Measurements from ENCODE around the gene ZBED5.

ZBED5 gene

GRCh38 chr11:10857709-10858438 is at the start of gene ZBED5:
ZBED5 (minus strand) TSS chr11:10858053; CDS start chr11:10854945, 3,108 bp downstream.
- Histone ChIP-seq H3K27ac (ENCODE audit: low read depth, low read length) (peak within 1 kb of the TSS; percentile 94), H3K9me3 (ENCODE audit: control insufficient read depth in 1 of 2, low read length in 2 of 2) (no peaks in the 10 kb centered on the region), H3K36me3 (ENCODE audit: control insufficient read depth in 1 of 2, insufficient read depth in 2 of 2, low read length in 2 of 2) (peaks cover 18 to 21% of the 10 kb centered on the region in 2 donors), H3K9ac (ENCODE audit: low read depth in 1 of 2, low read length in 2 of 2) (peak within 1 kb of the TSS; percentile 95 to 98), H3K27me3 (ENCODE audit: control insufficient read depth in 1 of 2, insufficient read depth in 2 of 2, low read length in 2 of 2) (no peaks in the 10 kb centered on the region), H3K4me1 (ENCODE audit: control insufficient read depth in 1 of 2, insufficient read depth in 2 of 2, low read length in 2 of 2) (peaks cover 10 to 13% of the 10 kb centered on the region in 2 donors), H3K4me3 (ENCODE audit: low read depth in 1 of 2, low read length in 2 of 2) (peak within 1 kb of the TSS; percentile 93 to 97)

DNA sequence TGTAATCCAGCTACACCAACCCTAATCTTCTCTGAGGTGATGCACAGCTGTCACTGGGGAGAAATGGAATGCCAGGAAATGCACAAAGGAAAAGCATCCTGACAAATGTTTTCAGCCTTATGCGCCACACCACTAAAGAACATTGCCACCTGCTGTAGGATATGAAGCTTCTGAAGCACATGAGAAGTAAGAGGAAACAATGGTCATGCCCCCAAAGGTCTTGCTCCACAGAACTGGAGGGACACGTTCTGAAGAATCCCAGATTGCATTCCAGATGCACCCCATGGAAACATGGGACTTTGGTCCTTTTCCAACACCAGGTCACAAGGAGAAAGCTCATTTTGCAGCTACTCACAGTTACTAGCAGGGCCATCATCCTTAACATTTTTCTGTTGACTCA is 48.7 kb upstream of the ZBED5 start:
- Histone ChIP-seq H3K9me3 (ENCODE audit: control insufficient read depth in 1 of 2, low read length in 2 of 2) (no peaks in the 10 kb centered on the region), H3K27ac (ENCODE audit: low read depth, low read length) (no peak overlapping the region), H3K27me3 (ENCODE audit: control insufficient read depth in 1 of 2, insufficient read depth in 2 of 2, low read length in 2 of 2) (no peaks in the 10 kb centered on the region), H3K4me1 (ENCODE audit: control insufficient read depth in 1 of 2, insufficient read depth in 2 of 2, low read length in 2 of 2) (no peaks in the 10 kb centered on the region), H3K36me3 (ENCODE audit: control insufficient read depth in 1 of 2, insufficient read depth in 2 of 2, low read length in 2 of 2) (no peaks in the 10 kb centered on the region), H3K4me3 (ENCODE audit: low read depth in 1 of 2, low read length in 2 of 2) (no peak overlapping the region), H3K9ac (ENCODE audit: low read depth in 1 of 2, low read length in 2 of 2) (no peak overlapping the region)

GRCh38 chr11:10902301-10903063 is 44.6 kb upstream of the ZBED5 start:
- Histone ChIP-seq H3K9ac (ENCODE audit: low read depth in 1 of 2, low read length in 2 of 2) (no peak overlapping the region), H3K4me1 (ENCODE audit: control insufficient read depth in 1 of 2, insufficient read depth in 2 of 2, low read length in 2 of 2) (peaks cover 21 to 25% of the 10 kb centered on the region in 2 donors), H3K27ac (ENCODE audit: low read depth, low read length) (no peak overlapping the region), H3K36me3 (ENCODE audit: control insufficient read depth in 1 of 2, insufficient read depth in 2 of 2, low read length in 2 of 2) (no peaks in the 10 kb centered on the region), H3K4me3 (ENCODE audit: low read depth in 1 of 2, low read length in 2 of 2) (no peak overlapping the region), H3K9me3 (ENCODE audit: control insufficient read depth in 1 of 2, low read length in 2 of 2) (no peaks in the 10 kb centered on the region), H3K27me3 (ENCODE audit: control insufficient read depth in 1 of 2, insufficient read depth in 2 of 2, low read length in 2 of 2) (no peaks in the 10 kb centered on the region)

GRCh38 chr11:10900681-10901415 is 43.0 kb upstream of the ZBED5 start:
- no peaks in the 10 kb centered on the region for H3K9me3 ChIP-seq (ENCODE audit: control insufficient read depth in 1 of 2, low read length in 2 of 2)
- H3K36me3 ChIP-seq (ENCODE audit: control insufficient read depth in 1 of 2, insufficient read depth in 2 of 2, low read length in 2 of 2), result no peaks in the 10 kb centered on the region
- no peaks in the 10 kb centered on the region for H3K27me3 ChIP-seq (ENCODE audit: control insufficient read depth in 1 of 2, insufficient read depth in 2 of 2, low read length in 2 of 2)
- peak overlapping the region in 1 of 2 donors; percentile 0 for H3K4me3 ChIP-seq (ENCODE audit: low read depth in 1 of 2, low read length in 2 of 2)
- H3K27ac ChIP-seq (ENCODE audit: low read depth, low read length), result peak overlapping the region; percentile 77
- H3K9ac ChIP-seq (ENCODE audit: low read depth in 1 of 2, low read length in 2 of 2), result peak overlapping the region in 1 of 2 donors; percentile 26
- H3K4me1 ChIP-seq (ENCODE audit: control insufficient read depth in 1 of 2, insufficient read depth in 2 of 2, low read length in 2 of 2), result peaks cover 21 to 25% of the 10 kb centered on the region in 2 donors

DNA sequence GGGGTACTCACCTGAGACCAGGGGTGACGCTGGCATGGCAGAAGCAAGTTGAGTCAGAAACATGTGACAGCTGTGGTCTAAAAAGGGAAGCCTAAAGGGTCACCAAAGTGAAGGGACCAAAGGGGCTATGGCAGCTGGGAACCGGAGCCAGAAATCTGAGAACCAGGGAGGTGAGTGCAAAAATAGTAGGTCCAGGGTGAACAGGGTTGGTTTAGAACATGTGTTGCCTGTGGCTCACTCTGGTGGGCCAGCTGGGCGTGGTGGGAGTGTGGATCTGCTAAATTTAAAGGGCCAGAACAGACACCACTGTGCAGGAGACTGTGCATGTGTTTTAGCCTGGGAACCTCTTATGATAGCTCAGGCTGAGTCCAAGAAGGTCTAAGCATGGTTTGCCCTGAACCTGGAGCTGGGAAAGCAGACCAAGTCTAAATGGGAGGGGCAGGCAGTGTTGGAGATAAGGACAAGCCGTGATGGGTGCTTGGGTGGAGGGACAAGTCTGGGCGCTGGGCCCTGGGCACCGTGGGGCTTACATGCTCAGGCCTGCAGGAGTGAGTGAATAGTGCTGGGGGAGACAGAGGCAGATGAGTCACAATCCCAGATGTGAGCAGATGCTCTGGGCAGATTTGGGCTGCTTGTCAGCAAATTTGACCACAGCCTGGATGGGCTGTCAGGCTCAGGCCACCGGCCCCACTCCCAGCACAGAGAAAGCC is 41.4 kb upstream of the ZBED5 start:
- Histone ChIP-seq H3K36me3 (ENCODE audit: control insufficient read depth in 1 of 2, insufficient read depth in 2 of 2, low read length in 2 of 2) (no peaks in the 10 kb centered on the region), H3K9me3 (ENCODE audit: control insufficient read depth in 1 of 2, low read length in 2 of 2) (no peaks in the 10 kb centered on the region), H3K4me1 (ENCODE audit: control insufficient read depth in 1 of 2, insufficient read depth in 2 of 2, low read length in 2 of 2) (peaks cover 21 to 25% of the 10 kb centered on the region in 2 donors), H3K9ac (ENCODE audit: low read depth in 1 of 2, low read length in 2 of 2) (peak overlapping the region; percentile 35 to 43), H3K27me3 (ENCODE audit: control insufficient read depth in 1 of 2, insufficient read depth in 2 of 2, low read length in 2 of 2) (no peaks in the 10 kb centered on the region), H3K4me3 (ENCODE audit: low read depth in 1 of 2, low read length in 2 of 2) (peak overlapping the region in 1 of 2 donors; percentile 17), H3K27ac (ENCODE audit: low read depth, low read length) (peak overlapping the region; percentile 67)

DNA sequence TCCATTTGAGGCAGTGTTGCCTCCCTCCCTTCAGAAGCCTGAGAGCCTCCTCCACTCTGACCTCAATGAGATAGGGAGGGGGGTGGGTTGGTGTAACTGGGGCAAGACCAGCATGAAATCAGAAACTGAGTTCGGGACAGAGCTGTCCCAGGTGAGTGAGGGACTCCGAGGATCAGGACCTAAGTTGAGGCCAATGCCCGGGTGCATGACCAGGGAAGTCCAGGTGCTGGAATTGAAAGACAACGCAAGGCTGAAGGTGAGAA is 40.8 kb upstream of the ZBED5 start:
- peaks cover 24 to 30% of the 10 kb centered on the region in 2 donors for H3K4me1 ChIP-seq (ENCODE audit: control insufficient read depth in 1 of 2, insufficient read depth in 2 of 2, low read length in 2 of 2)
- H3K27ac ChIP-seq (ENCODE audit: low read depth, low read length), result peak overlapping the region; percentile 67
- H3K27me3 ChIP-seq (ENCODE audit: control insufficient read depth in 1 of 2, insufficient read depth in 2 of 2, low read length in 2 of 2), result no peaks in the 10 kb centered on the region
- H3K9ac ChIP-seq (ENCODE audit: low read depth in 1 of 2, low read length in 2 of 2), result peak overlapping the region in 1 of 2 donors; percentile 43
- H3K9me3 ChIP-seq (ENCODE audit: control insufficient read depth in 1 of 2, low read length in 2 of 2), result no peaks in the 10 kb centered on the region
- no peak overlapping the region for H3K4me3 ChIP-seq (ENCODE audit: low read depth in 1 of 2, low read length in 2 of 2)
- no peaks in the 10 kb centered on the region for H3K36me3 ChIP-seq (ENCODE audit: control insufficient read depth in 1 of 2, insufficient read depth in 2 of 2, low read length in 2 of 2)

GRCh38 chr11:10898003-10898762 is 40.3 kb upstream of the ZBED5 start:
- Histone ChIP-seq H3K9ac (ENCODE audit: low read depth in 1 of 2, low read length in 2 of 2) (peak overlapping the region in 1 of 2 donors; percentile 43), H3K27ac (ENCODE audit: low read depth, low read length) (peak overlapping the region; percentile 67), H3K27me3 (ENCODE audit: control insufficient read depth in 1 of 2, insufficient read depth in 2 of 2, low read length in 2 of 2) (no peaks in the 10 kb centered on the region), H3K4me1 (ENCODE audit: control insufficient read depth in 1 of 2, insufficient read depth in 2 of 2, low read length in 2 of 2) (peaks cover 24 to 35% of the 10 kb centered on the region in 2 donors), H3K9me3 (ENCODE audit: control insufficient read depth in 1 of 2, low read length in 2 of 2) (no peaks in the 10 kb centered on the region), H3K4me3 (ENCODE audit: low read depth in 1 of 2, low read length in 2 of 2) (no peak overlapping the region), H3K36me3 (ENCODE audit: control insufficient read depth in 1 of 2, insufficient read depth in 2 of 2, low read length in 2 of 2) (no peaks in the 10 kb centered on the region)

GRCh38 chr11:10897150-10897549 is 39.3 kb upstream of the ZBED5 start:
- Histone ChIP-seq H3K36me3 (ENCODE audit: control insufficient read depth in 1 of 2, insufficient read depth in 2 of 2, low read length in 2 of 2) (no peaks in the 10 kb centered on the region), H3K27me3 (ENCODE audit: control insufficient read depth in 1 of 2, insufficient read depth in 2 of 2, low read length in 2 of 2) (no peaks in the 10 kb centered on the region), H3K27ac (ENCODE audit: low read depth, low read length) (no peak overlapping the region), H3K4me3 (ENCODE audit: low read depth in 1 of 2, low read length in 2 of 2) (no peak overlapping the region), H3K9ac (ENCODE audit: low read depth in 1 of 2, low read length in 2 of 2) (no peak overlapping the region), H3K9me3 (ENCODE audit: control insufficient read depth in 1 of 2, low read length in 2 of 2) (no peaks in the 10 kb centered on the region), H3K4me1 (ENCODE audit: control insufficient read depth in 1 of 2, insufficient read depth in 2 of 2, low read length in 2 of 2) (peaks cover 24 to 36% of the 10 kb centered on the region in 2 donors)

- Histone ChIP-seq H3K4me1 (ENCODE audit: control insufficient read depth in 1 of 2, insufficient read depth in 2 of 2, low read length in 2 of 2) (peaks cover 24 to 36% of the 10 kb centered on the region in 2 donors), H3K27ac (ENCODE audit: low read depth, low read length) (no peak overlapping the region), H3K9ac (ENCODE audit: low read depth in 1 of 2, low read length in 2 of 2) (no peak overlapping the region), H3K36me3 (ENCODE audit: control insufficient read depth in 1 of 2, insufficient read depth in 2 of 2, low read length in 2 of 2) (no peaks in the 10 kb centered on the region), H3K9me3 (ENCODE audit: control insufficient read depth in 1 of 2, low read length in 2 of 2) (no peaks in the 10 kb centered on the region), H3K27me3 (ENCODE audit: control insufficient read depth in 1 of 2, insufficient read depth in 2 of 2, low read length in 2 of 2) (no peaks in the 10 kb centered on the region), H3K4me3 (ENCODE audit: low read depth in 1 of 2, low read length in 2 of 2) (no peak overlapping the region)
Observed at GRCh38 chr11:10896493-10896892, 38.6 kb upstream of the ZBED5 start.
